Retinal pigment epithelial cell (primary cell): Measurements from ENCODE around the gene BMP6.

Experiments used
- DNase-seq: peaks from one replicate; pipeline ENCODE4 v3.0.0-alpha.2; 2010; ENCODE audit warnings: low read depth
- H3K4me3 ChIP-seq: 2 replicates; pipeline ENCODE4 v1.5.1; 2011; ENCODE audit warnings: mild to moderate bottlenecking, low read length, control low read depth, moderate library complexity
- TF ChIP-seq, protein P1 (sequence below): conservative IDR thresholded peaks from 2 replicates; pipeline ENCODE4 v1.5.1; 2011; ENCODE audit warnings: low read depth, low read length, control low read depth, inconsistent platforms

BMP6 gene

GRCh38 chr6:7687145-7688111 is 38.5 kb upstream of the BMP6 start:
- TF ChIP-seq, protein P1, sequence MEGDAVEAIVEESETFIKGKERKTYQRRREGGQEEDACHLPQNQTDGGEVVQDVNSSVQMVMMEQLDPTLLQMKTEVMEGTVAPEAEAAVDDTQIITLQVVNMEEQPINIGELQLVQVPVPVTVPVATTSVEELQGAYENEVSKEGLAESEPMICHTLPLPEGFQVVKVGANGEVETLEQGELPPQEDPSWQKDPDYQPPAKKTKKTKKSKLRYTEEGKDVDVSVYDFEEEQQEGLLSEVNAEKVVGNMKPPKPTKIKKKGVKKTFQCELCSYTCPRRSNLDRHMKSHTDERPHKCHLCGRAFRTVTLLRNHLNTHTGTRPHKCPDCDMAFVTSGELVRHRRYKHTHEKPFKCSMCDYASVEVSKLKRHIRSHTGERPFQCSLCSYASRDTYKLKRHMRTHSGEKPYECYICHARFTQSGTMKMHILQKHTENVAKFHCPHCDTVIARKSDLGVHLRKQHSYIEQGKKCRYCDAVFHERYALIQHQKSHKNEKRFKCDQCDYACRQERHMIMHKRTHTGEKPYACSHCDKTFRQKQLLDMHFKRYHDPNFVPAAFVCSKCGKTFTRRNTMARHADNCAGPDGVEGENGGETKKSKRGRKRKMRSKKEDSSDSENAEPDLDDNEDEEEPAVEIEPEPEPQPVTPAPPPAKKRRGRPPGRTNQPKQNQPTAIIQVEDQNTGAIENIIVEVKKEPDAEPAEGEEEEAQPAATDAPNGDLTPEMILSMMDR, result no peak
- no peak for DNase-seq
- no peak overlapping the region for H3K4me3 ChIP-seq

GRCh38 chr6:7691021-7691420 is 34.9 kb upstream of the BMP6 start:
- TF ChIP-seq, protein P1, result no peak
- H3K4me3 ChIP-seq, result no peak overlapping the region
- DNase-seq, result no peak

- no peak for DNase-seq
- H3K4me3 ChIP-seq, result peak overlapping the region; percentile 26
- TF ChIP-seq, protein P1, result no peak
Measured at GRCh38 chr6:7691675-7692452, 34.0 kb upstream of the BMP6 start.

DNA sequence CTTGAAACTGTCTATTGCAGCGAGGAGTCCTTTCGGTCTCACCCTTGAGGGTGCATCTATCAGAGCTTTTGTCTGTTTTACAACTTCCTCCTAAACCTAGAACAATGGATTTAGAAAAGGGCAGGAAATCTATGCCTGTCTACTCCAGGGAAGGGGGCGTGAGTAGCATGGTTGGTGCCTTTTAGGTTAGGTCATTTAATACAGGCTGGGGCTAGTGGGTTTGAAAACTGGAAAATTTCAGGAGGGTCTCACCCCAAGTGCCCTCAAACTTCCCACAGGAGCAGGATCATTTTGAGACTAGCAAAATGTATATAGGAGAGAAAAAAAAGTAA is 33.5 kb upstream of the BMP6 start:
- peak overlapping the region; percentile 26 for H3K4me3 ChIP-seq
- no peak for DNase-seq
- TF ChIP-seq, protein P1, result no peak

DNA sequence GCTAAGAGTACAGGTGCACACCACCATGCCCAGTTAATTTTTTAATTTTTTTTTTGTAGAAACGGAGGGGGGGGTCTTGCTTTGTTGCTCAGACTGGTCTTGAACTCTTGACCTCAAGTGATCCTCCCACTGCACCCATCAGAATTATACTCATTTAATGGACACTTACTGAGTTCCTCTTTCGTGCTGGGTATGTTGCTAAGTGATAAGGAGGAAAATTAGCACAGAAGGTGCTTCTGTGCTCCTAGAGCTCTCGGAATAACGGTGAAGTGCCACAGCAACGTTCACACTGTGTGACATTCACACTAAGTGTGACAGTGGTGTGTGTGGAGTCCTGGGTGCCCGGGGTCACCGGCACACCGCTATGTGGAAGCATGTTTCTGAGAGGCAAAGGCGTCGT is 32.1 kb upstream of the BMP6 start:
- DNase-seq, result no peak
- TF ChIP-seq, protein P1, result no peak
- H3K4me3 ChIP-seq, result no peak overlapping the region

GRCh38 chr6:7696061-7696460 is 29.8 kb upstream of the BMP6 start:
- DNase-seq, result no peak

More at GRCh38 chr6:7696061-7696460, 29.8 kb upstream of the BMP6 start:
- TF ChIP-seq, protein P1, result no peak
- H3K4me3 ChIP-seq, result no peak overlapping the region
